Hepatocyte (in vitro differentiated cells): Measurements from ENCODE around the gene MRGPRD. TPM values are rescaled to one million over a fixed set of nuclear protein-coding genes. Genes with fewer than 3 reads are reported as not detected.

Experiments
- DNase-seq: peaks from one replicate; pipeline ENCODE4 v3.0.0-alpha.2; 2016; ENCODE audit warnings: low spot score
- H2AFZ ChIP-seq: fragments of 200-600 bp; sonication (generic); 2 replicates; pipeline ENCODE4 v1.6.0; 2016; ENCODE audit warnings: antibody characterized with exemption, mild to moderate bottlenecking
- H3K27ac ChIP-seq: fragments of 200-600 bp; sonication (generic); 2 replicates; pipeline ENCODE4 v1.5.1; 2016; ENCODE audit warnings: mild to moderate bottlenecking
- H3K27me3 ChIP-seq: fragments of 200-600 bp; sonication (generic); 2 replicates; pipeline ENCODE4 v1.6.1; 2016
- H3K36me3 ChIP-seq: fragments of 200-600 bp; sonication (generic); replicated peaks from 2 replicates; pipeline ENCODE4 v1.5.1; 2016; ENCODE audit warnings: low read depth; ENCODE audit not compliant: insufficient read depth
- H3K4me1 ChIP-seq: fragments of 200-600 bp; sonication (generic); 2 replicates; pipeline ENCODE4 v1.5.1; 2016; ENCODE audit warnings: mild to moderate bottlenecking, moderate library complexity; ENCODE audit not compliant: insufficient read depth
- H3K4me2 ChIP-seq: fragments of 200-600 bp; sonication (generic); 2 replicates; pipeline ENCODE4 v1.6.0; 2016
- H3K4me3 ChIP-seq: fragments of 200-600 bp; sonication (generic); 2 replicates; pipeline ENCODE4 v1.5.1; 2016; ENCODE audit warnings: mild to moderate bottlenecking
- H3K79me2 ChIP-seq: fragments of 200-600 bp; sonication (generic); 2 replicates; pipeline ENCODE4 v1.6.0; 2017; ENCODE audit warnings: mild to moderate bottlenecking
- H3K9me2 ChIP-seq: fragments of 200-600 bp; sonication (generic); replicated peaks from 2 replicates; pipeline ENCODE4 v1.6.0; 2017; ENCODE audit warnings: mild to moderate bottlenecking; ENCODE audit not compliant: insufficient read depth
- H3K9me3 ChIP-seq: fragments of 200-600 bp; sonication (generic); 2 replicates; pipeline ENCODE4 v1.5.1; 2016; ENCODE audit warnings: low read depth, mild to moderate bottlenecking
- H4K20me1 ChIP-seq: fragments of 200-600 bp; sonication (generic); 2 replicates; pipeline ENCODE4 v1.6.0; 2016; ENCODE audit warnings: mild to moderate bottlenecking; ENCODE audit not compliant: insufficient read depth, poor library complexity, severe bottlenecking
- CTCF ChIP-seq: fragments of 200-600 bp; sonication (generic); IDR thresholded peaks from 2 replicates; pipeline ENCODE4 v1.5.1; 2016; ENCODE audit warnings: antibody characterized with exemption, mild to moderate bottlenecking; ENCODE audit not compliant: poor library complexity
- EZH2 ChIP-seq: fragments of 200-600 bp; sonication (generic); IDR thresholded peaks from 2 replicates; pipeline ENCODE4 v1.6.1; 2016; ENCODE audit warnings: antibody characterized with exemption, mild to moderate bottlenecking, borderline replicate concordance
- EZH2phosphoT487 ChIP-seq: fragments of 200-600 bp; sonication (generic); IDR thresholded peaks from one replicate; pipeline ENCODE4 v1.6.1; 2018; ENCODE audit warnings: antibody characterized with exemption, mild to moderate bottlenecking, low read depth, moderate library complexity; ENCODE audit not compliant: unreplicated experiment, severe bottlenecking
- WGBS: methylation state at CpG from one replicate; pipeline ENCODE4 v1.1.6; 2016; ENCODE audit warnings: low lambda C conversion rate; ENCODE audit errors: missing lambda C conversion rate; 5-methylcytosine and 5-hydroxymethylcytosine counted together
- polyA plus RNA-seq: library from polyadenylated mRNA; unstranded; fragments of >200 nt; fragmentation: Nextera tagmentation; extraction: Ambion mirVana; gene quantifications from 2 replicates; pipeline ENCODE4 v1.2.1, GENCODE V29; 2016
- total RNA-seq: library from RNA; depleted of rRNA; stranded (reverse); fragments of >200 nt; gene quantifications from 2 replicates; pipeline ENCODE4 v1.2.3, GENCODE V29; 2014

The MRGPRD gene
- total and polyA plus RNA-seq, 2 experiments from 2014 or later = not detected

GRCh38 chr11:68993546-68993945 is 12.8 kb upstream of the MRGPRD start:
- Histone ChIP-seq H3K36me3 (no peaks in the 10 kb centered on the region), H3K79me2 (no peaks in the 10 kb centered on the region), H3K27ac (no peak overlapping the region), H3K9me2 (no peaks in the 10 kb centered on the region), H3K9me3 (no peaks in the 10 kb centered on the region), H3K4me3 (no peak overlapping the region), H3K4me2 (no peak overlapping the region), H3K27me3 (no peaks in the 10 kb centered on the region), H2AFZ (no peak overlapping the region), H3K4me1 (no peaks in the 10 kb centered on the region), H4K20me1 (no peaks in the 10 kb centered on the region)
- 87% methylated on average over 7 of the region's 7 CpGs for WGBS
- no peak for DNase-seq
- TF ChIP-seq CTCF (no peak), EZH2phosphoT487 (no peak), EZH2 (no peak)

DNA sequence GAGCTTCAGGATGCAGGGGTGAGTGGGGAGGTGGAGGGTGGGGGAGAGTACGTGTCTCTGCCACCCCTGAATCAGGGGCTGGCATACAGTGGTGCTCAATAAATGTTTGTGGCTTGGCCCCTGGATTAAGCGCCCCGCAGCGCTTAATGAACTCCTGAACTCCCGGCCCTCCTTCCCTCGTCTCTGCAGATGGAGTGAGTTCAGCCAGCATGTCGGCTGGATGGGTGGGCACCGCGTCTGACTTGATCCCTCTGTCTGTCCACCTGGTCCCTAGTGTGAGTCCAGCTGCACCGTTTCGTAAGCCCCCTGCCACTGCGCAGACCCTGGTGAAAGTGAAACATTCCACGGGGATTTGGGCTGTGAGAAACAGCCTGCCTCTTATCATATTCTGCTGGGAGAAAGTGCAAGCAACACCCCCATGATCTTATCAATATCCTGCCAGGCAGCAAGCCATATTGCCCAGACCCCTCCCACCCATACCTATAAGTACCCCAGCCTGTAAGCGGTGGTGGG is 12.0 kb upstream of the MRGPRD start:
- Histone ChIP-seq H3K27ac (no peak overlapping the region), H3K79me2 (no peaks in the 10 kb centered on the region), H3K27me3 (no peaks in the 10 kb centered on the region), H3K36me3 (no peaks in the 10 kb centered on the region), H2AFZ (no peak overlapping the region), H3K9me2 (no peaks in the 10 kb centered on the region), H3K4me1 (no peaks in the 10 kb centered on the region), H3K4me2 (no peak overlapping the region), H3K9me3 (no peaks in the 10 kb centered on the region), H4K20me1 (no peaks in the 10 kb centered on the region), H3K4me3 (no peak overlapping the region)
- DNase-seq = no peak
- WGBS = 49% methylated on average over 13 of the region's 14 CpGs
- TF ChIP-seq EZH2phosphoT487 (no peak), CTCF (no peak), EZH2 (no peak)

DNA sequence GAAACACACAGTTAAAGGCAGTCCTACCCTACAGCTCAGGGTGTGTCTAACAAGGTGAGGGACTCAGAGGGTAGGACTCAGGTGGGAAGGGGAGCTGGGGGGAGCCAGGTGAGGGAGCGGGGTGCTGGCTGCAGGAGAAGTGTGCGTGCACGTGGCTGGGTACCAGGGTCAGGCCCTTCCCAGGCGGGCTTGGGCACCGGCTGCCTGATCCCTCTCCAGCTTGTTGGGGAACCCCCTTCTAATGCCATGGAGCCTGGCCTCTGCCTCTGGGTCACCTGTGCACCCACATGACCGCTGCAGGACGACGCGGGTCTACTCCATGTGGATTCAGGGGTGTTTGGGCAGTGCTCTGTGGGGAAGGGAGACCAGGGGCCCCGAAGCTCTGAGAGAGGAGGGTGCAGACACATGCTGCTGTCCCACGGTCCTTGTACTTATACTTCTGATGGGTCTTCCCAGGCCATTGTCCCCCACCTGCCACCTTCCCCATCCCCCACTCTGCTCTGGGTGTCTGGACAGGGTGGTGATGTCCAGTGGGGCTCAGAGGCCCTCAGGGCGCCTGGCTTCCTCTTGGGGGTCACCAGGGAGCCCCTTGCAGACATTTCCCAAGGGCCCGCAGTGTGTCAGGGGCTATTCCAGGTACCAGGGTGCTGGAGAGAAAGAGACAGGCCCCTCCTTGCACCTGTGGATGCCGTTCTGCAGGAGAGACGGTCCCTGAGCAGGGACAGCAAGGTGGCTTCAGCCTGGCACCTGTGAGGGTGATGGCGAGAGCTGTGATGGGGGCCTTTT is 10.4 kb upstream of the MRGPRD start:
- H4K20me1 ChIP-seq = no peaks in the 10 kb centered on the region
- DNase-seq = no peak
- no peak overlapping the region for H3K4me3 ChIP-seq
- no peak for TF ChIP-seq EZH2
- TF ChIP-seq EZH2phosphoT487 = no peak
- no peak for TF ChIP-seq CTCF
- no peaks in the 10 kb centered on the region for H3K9me2 ChIP-seq
- no peak overlapping the region for H3K4me2 ChIP-seq
- no peaks in the 10 kb centered on the region for H3K79me2 ChIP-seq
- no peaks in the 10 kb centered on the region for H3K9me3 ChIP-seq
- 86% methylated on average over 15 of the region's 16 CpGs for WGBS
- no peak overlapping the region for H3K27ac ChIP-seq
- H3K27me3 ChIP-seq = no peaks in the 10 kb centered on the region
- H2AFZ ChIP-seq = no peak overlapping the region
- no peaks in the 10 kb centered on the region for H3K36me3 ChIP-seq
- H3K4me1 ChIP-seq = no peaks in the 10 kb centered on the region
